OCI-LY7 (cell line): ENCODE data around the gene ACTL8.

Source experiments
- CTCF ChIP-seq: fragments of 200-600 bp; sonication (generic); conservative IDR thresholded peaks from 2 replicates; pipeline ENCODE4 v1.5.1; 2014; ENCODE audit warnings: mild to moderate bottlenecking, antibody characterized with exemption, low read length, moderate library complexity, mixed read lengths
- EZH2phosphoT487 ChIP-seq: fragments of 200-600 bp; sonication (generic); IDR thresholded peaks from 2 replicates; pipeline ENCODE4 v1.6.1; 2018; ENCODE audit warnings: low read depth, borderline replicate concordance, mild to moderate bottlenecking, mixed run types, antibody characterized with exemption, low read length, moderate library complexity, mixed read lengths

- no peak for TF ChIP-seq CTCF
- no peak for TF ChIP-seq EZH2phosphoT487
Measured at GRCh38 chr1:17742583-17742982, 12.6 kb upstream of the ACTL8 start.
